ENCODE measurements around the gene TTC34.

Gene TTC34

DNA sequence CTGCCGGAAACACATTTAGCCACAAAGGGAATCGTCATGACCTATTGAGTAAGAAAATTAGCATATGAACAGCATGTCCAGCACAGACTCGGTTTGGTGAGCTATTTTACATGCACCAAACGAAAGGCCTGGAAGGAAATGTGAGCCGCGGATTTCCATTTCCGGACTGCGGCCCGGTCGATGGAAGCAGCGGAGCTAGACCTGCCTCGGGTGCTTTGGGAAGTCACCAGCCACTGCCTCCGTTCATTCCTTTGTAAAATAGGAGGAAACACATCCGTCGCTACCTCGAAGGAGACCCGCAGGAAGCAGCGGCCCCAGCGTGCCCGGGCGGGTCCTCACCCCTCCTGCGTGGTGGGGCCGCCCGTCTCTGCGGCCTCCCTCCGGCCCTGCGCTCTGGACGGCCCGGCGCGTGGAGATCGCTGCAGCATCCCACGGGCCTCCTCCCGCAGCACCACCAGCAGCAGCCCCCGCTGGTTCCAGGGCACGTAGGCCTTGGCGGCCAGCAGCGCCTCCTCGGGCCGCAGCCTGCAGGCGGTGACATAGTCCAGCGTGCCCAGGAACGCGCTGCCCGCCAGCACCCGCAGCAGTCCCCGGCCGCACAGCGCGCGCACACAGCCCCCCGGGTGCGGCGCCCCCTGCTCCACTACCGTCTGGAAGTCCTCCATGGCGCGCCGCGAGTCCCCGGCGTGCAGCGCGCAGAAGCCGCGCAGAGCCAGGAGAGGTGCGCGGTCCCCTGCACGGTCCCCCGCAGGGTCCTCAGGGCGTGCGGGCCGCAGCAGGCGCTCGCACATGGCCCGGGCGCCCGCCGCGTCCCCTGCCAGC is 12.1 kb downstream of the TTC34 start:
- DNase-seq (ENCODE audit: extremely low read depth, low read depth): no peak
- TF ChIP-seq, protein P1, sequence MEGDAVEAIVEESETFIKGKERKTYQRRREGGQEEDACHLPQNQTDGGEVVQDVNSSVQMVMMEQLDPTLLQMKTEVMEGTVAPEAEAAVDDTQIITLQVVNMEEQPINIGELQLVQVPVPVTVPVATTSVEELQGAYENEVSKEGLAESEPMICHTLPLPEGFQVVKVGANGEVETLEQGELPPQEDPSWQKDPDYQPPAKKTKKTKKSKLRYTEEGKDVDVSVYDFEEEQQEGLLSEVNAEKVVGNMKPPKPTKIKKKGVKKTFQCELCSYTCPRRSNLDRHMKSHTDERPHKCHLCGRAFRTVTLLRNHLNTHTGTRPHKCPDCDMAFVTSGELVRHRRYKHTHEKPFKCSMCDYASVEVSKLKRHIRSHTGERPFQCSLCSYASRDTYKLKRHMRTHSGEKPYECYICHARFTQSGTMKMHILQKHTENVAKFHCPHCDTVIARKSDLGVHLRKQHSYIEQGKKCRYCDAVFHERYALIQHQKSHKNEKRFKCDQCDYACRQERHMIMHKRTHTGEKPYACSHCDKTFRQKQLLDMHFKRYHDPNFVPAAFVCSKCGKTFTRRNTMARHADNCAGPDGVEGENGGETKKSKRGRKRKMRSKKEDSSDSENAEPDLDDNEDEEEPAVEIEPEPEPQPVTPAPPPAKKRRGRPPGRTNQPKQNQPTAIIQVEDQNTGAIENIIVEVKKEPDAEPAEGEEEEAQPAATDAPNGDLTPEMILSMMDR (IDR thresholded peaks at IDR 0.05; ENCODE audit: low read depth, low read length): no peak

DNA sequence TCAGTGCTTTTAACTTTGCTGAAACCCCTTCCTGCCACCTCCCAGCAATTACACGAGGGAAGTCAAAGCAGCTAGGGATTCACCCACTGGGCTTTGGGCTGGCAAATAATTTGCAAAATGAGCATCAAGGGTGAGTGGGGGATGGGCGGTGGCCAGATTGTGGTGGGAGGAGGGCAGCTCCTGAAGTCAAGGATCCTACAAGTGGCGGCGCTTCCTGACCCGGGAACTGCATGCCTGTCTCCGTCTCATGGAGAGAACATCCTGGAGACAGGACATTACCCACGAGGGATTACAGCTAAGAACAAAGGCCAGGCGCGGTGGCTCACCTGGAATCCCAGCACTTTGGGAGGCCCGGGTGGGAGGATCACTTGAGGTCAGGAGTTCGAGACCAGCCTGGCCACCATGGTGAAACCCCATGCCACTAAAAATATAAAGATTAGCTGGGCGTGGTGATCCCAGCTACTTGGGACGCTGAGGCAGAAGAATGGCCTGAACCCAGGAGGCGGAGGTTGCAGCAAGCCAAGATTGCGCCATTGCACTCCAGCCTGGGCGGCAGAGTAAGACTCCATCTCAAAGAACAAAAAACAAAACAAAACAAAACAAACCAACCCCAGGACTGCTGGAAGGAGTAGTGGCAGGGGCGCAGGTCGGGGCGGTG is 12.9 kb downstream of the TTC34 start:
- TF ChIP-seq, protein P1 (IDR thresholded peaks at IDR 0.05; ENCODE audit: low read depth, low read length): no peak
- DNase-seq (ENCODE audit: extremely low read depth, low read depth): no peak

DNA sequence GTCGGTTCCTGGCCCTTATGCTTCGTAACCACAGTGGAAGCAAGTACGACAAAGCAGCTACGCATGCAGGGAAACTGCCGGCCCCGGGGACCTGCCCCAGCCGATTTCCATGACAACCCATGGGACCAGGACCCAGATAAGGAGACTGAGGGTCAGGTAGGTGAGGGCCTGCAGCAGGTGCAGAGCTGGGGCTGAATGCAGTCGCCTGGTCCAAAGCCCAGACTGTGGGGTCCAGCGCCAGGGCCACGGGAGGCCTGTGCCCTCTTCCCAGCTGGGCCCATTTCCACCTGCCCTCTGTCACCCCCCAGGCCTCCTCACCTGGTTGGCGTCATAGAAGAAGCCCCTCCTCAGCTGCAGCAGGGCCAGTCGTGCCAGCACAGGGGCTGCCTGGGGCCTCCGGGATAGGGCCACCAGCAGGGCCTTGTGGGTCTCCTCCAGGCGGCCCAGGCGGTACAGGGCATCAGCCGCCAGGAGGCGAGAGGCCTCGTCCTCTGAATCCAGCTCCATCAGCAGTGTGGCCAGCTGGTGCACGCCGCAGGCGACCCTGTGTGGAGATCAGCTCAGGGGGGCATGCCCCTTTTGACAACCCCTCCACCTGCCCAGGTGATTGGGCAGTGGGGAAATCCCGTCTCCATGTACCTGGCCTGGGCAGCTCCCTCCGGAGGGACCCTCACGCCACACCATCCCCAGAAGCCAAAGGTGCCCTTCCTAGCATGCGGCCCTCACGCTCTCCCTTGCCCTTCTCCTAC is 14.2 kb downstream of the TTC34 start:
- TF ChIP-seq, protein P1 (IDR thresholded peaks at IDR 0.05; ENCODE audit: low read depth, low read length): no peak
- DNase-seq (ENCODE audit: extremely low read depth, low read depth): no peak

DNA sequence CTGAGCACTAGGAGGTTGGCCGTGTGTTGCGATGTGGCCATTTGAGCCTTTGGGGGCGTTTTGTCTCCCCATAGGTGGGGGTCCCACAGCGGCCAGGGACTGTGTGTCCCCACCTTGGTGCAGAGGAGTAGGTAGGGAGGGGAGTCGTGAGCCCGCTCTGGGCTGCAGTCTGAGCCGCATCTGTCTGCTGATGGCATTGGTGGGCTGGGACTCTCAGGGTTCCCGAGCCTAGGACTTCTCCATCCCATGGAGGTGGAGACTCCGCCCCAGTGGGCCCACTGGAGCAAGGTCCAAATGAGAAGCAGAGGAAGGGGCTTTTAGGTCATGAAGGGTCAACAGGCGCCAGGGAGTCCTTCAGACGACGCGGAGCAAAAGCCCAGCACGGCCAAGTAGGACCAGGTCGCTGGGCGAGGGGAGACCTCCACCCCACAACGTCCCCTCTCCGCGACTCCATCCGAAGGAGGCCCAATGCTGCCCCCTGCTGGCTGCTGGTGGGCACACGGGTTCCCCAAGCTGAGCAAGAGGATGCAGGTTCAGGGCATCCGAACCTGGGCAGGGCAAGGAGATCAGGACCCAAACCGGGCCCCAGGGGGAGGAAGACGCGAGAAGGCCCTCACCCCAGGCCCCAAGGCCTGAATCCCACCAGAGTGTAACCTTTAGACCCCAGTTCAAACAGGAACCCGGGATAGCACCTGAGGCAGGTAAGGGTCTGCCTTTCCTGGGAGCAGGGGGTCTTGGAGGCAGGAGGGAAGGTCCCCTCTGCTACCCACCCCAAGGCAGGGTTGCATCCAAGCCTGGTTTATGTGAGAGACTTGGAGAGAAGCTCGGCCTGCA is 14.9 kb downstream of the TTC34 start:
- TF ChIP-seq, protein P1 (IDR thresholded peaks at IDR 0.05; ENCODE audit: low read depth, low read length): no peak
- no peak for DNase-seq (ENCODE audit: extremely low read depth, low read depth)

DNA sequence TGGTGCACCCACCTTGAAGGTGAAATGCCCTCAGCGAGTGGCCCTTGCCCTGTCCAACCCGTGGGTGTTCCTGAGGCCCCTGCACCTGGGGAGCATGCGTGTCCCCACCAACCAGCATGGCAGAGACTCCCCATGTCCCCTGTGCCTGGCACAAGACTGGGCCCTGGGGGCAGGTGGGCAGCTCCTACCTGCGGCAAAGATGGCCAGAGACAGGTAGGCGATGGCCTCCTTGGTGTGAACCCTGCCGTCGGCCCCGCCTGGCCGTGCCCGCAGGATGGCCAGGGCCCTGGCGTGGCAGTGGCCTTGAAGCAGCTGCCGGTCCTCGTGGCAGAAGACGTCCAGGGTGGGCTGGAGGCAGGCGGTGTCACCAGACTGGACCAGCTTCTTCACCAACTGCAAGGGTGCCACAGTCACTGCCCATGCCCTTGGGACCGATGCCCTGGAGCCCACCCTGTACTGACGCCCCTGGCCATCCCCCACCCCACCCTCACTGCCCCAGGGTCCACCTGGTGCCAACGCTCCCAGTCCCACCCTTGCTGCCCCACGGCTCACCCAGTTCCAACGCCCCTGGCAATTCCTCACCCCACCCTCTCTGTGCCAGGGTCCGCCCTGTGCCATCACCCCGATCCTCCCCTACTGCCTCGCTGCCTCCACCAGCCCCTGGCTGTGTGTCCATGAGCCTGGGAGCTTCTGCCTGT is 15.7 kb downstream of the TTC34 start:
- no peak for DNase-seq (ENCODE audit: extremely low read depth, low read depth)
- TF ChIP-seq, protein P1 (IDR thresholded peaks at IDR 0.05; ENCODE audit: low read depth, low read length): no peak

DNA sequence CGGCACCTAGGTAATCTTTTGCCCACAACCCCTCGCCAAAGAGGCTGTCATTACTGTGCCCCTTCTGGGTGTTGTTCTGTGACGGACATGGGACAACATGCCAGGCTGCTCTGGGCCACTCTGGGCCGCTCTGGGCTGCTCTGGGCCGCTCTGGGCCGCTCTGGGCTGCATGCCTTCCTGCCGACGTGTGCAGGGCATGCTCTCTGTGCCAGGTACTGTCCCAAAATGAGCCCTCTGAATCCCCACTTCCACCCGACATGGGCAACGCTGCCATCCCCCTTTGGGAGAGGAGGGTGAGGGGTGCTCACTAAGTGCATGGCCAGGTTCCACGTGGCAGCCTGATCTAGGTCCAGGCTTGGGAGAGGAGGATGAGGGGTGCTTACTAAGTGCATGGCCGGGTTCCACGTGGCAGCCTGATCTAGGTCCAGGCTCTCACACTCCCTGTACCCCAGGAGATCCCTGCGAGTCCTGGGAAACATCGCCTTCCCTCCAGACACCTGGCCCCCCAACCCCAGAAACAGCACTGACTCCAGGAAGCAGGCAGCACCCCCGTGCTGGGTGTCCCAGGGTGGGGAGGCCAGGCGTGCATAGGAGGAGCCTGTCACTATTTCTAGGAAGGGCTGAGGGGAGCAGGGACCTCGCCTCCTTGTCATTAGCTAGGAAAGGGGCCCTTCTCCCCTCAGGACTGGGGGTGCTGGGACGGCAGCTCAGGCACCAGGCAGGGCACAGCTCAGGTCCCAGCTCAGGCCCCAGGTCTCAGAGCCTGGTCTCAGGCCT is 16.5 kb downstream of the TTC34 start:
- TF ChIP-seq, protein P1 (IDR thresholded peaks at IDR 0.05; ENCODE audit: low read depth, low read length): no peak
- DNase-seq (ENCODE audit: extremely low read depth, low read depth): no peak
